ENCODE data around the gene AIG1.

AIG1 gene

GRCh38 chr6:143356101-143356880 lies 295.6 kb downstream of the AIG1 start:
- Histone ChIP-seq H3K9me3 (replicated peaks; ENCODE audit: insufficient read depth, low read length) (no peaks in the 10 kb centered on the region), H3K79me2 (ENCODE audit: low read length) (no peaks in the 10 kb centered on the region), H2AFZ (ENCODE audit: low read length) (no peak overlapping the region), H3K27me3 (replicated peaks; ENCODE audit: insufficient read depth, low read length) (no peaks in the 10 kb centered on the region), H3K36me3 (replicated peaks; ENCODE audit: insufficient read depth, low read length) (no peaks in the 10 kb centered on the region), H3F3A (ENCODE audit: insufficient read depth, low read length) (no peaks in the 10 kb centered on the region), H3K4me2 (ENCODE audit: low read depth, low read length) (no peak overlapping the region), H4K20me1 (ENCODE audit: insufficient read depth, low read length) (no peaks in the 10 kb centered on the region), H3K9me2 (replicated peaks; ENCODE audit: insufficient read depth, low read length) (no peaks in the 10 kb centered on the region), H3K4me3 (ENCODE audit: low read length) (no peak overlapping the region), H3K9ac (ENCODE audit: low read length) (no peak overlapping the region), H3K4me1 (ENCODE audit: low read length) (no peaks in the 10 kb centered on the region), H3K27ac (ENCODE audit: low read length) (no peak overlapping the region)
- no peak for TF ChIP-seq EZH2 (optimal IDR thresholded peaks at IDR 0.05; ENCODE audit: low read depth, low read length)
- no peak for TF ChIP-seq CTCF (IDR thresholded peaks at IDR 0.05; ENCODE audit: low read length)
- no peak for TF ChIP-seq EZH2phosphoT487 (IDR thresholded peaks at IDR 0.05; ENCODE audit: low read length)
- DNase-seq, result no peak

GRCh38 chr6:143357152-143357551 lies 296.5 kb downstream of the AIG1 start:
- H3K4me2 ChIP-seq (ENCODE audit: low read depth, low read length), result no peak overlapping the region
- no peaks in the 10 kb centered on the region for H3K9me2 ChIP-seq (replicated peaks; ENCODE audit: insufficient read depth, low read length)
- no peak overlapping the region for H3K4me3 ChIP-seq (ENCODE audit: low read length)
- H3K27me3 ChIP-seq (replicated peaks; ENCODE audit: insufficient read depth, low read length), result no peaks in the 10 kb centered on the region
- no peaks in the 10 kb centered on the region for H3K79me2 ChIP-seq (ENCODE audit: low read length)
- H2AFZ ChIP-seq (ENCODE audit: low read length), result no peak overlapping the region
- H3K9me3 ChIP-seq (replicated peaks; ENCODE audit: insufficient read depth, low read length), result no peaks in the 10 kb centered on the region
- H3K36me3 ChIP-seq (replicated peaks; ENCODE audit: insufficient read depth, low read length), result no peaks in the 10 kb centered on the region
- no peaks in the 10 kb centered on the region for H4K20me1 ChIP-seq (ENCODE audit: insufficient read depth, low read length)
- H3F3A ChIP-seq (ENCODE audit: insufficient read depth, low read length), result no peaks in the 10 kb centered on the region
- TF ChIP-seq EZH2 (optimal IDR thresholded peaks at IDR 0.05; ENCODE audit: low read depth, low read length) (no peak), EZH2phosphoT487 (IDR thresholded peaks at IDR 0.05; ENCODE audit: low read length) (no peak), CTCF (IDR thresholded peaks at IDR 0.05; ENCODE audit: low read length) (no peak)
- no peak overlapping the region for H3K9ac ChIP-seq (ENCODE audit: low read length)
- no peak overlapping the region for H3K27ac ChIP-seq (ENCODE audit: low read length)
- no peak for DNase-seq
- no peaks in the 10 kb centered on the region for H3K4me1 ChIP-seq (ENCODE audit: low read length)

GRCh38 chr6:143357561-143358255 lies 297.0 kb downstream of the AIG1 start:
- H3K4me1 ChIP-seq (ENCODE audit: low read length), result no peaks in the 10 kb centered on the region
- no peak overlapping the region for H3K9ac ChIP-seq (ENCODE audit: low read length)
- H3K27ac ChIP-seq (ENCODE audit: low read length), result no peak overlapping the region
- no peaks in the 10 kb centered on the region for H3F3A ChIP-seq (ENCODE audit: insufficient read depth, low read length)
- H3K27me3 ChIP-seq (replicated peaks; ENCODE audit: insufficient read depth, low read length), result no peaks in the 10 kb centered on the region
- no peak overlapping the region for H2AFZ ChIP-seq (ENCODE audit: low read length)
- H3K36me3 ChIP-seq (replicated peaks; ENCODE audit: insufficient read depth, low read length), result no peaks in the 10 kb centered on the region
- no peaks in the 10 kb centered on the region for H3K79me2 ChIP-seq (ENCODE audit: low read length)
- no peak for DNase-seq
- TF ChIP-seq EZH2 (optimal IDR thresholded peaks at IDR 0.05; ENCODE audit: low read depth, low read length), result no peak
- no peak for TF ChIP-seq EZH2phosphoT487 (IDR thresholded peaks at IDR 0.05; ENCODE audit: low read length)
- H3K4me2 ChIP-seq (ENCODE audit: low read depth, low read length), result no peak overlapping the region
- H4K20me1 ChIP-seq (ENCODE audit: insufficient read depth, low read length), result no peaks in the 10 kb centered on the region
- H3K9me3 ChIP-seq (replicated peaks; ENCODE audit: insufficient read depth, low read length), result no peaks in the 10 kb centered on the region
- no peak overlapping the region for H3K4me3 ChIP-seq (ENCODE audit: low read length)
- H3K9me2 ChIP-seq (replicated peaks; ENCODE audit: insufficient read depth, low read length), result no peaks in the 10 kb centered on the region

Data from MM.1S (cell line).